Measurements from ENCODE around the gene SLC25A25.
"Not testable (repeated sequence)": the region's sequence is repeated elsewhere in the genome, so short reads cannot be mapped to it uniquely, and the experiment has no call there.

Gene SLC25A25

GRCh38 chr9:128070874-128071273, 2.8 kb downstream of the SLC25A25 start:
- DNase-seq (ENCODE audit: insufficient read length, low spot score), result no peak
- no peak for FAIRE-seq

- DNase-seq (ENCODE audit: insufficient read length, low spot score); FAIRE-seq: not testable (repeated sequence)
These were observed 3.4 kb downstream of the SLC25A25 start for GRCh38 chr9:128071475-128071874.

- DNase-seq (ENCODE audit: insufficient read length, low spot score) (no peak), FAIRE-seq (no peak)
These were observed 4.4 kb downstream of the SLC25A25 start for GRCh38 chr9:128072144-128073021.

GRCh38 chr9:128073253-128073886, 5.3 kb downstream of the SLC25A25 start:
- DNase-seq (ENCODE audit: insufficient read length, low spot score), result no peak
- FAIRE-seq, result no peak

GRCh38 chr9:128077847-128078503, 9.9 kb downstream of the SLC25A25 start:
- FAIRE-seq, result no peak
- no peak for DNase-seq (ENCODE audit: insufficient read length, low spot score)

GRCh38 chr9:128078504-128079434, 10.7 kb downstream of the SLC25A25 start:
- DNase-seq (ENCODE audit: insufficient read length, low spot score) (no peak), FAIRE-seq (no peak)

- DNase-seq (ENCODE audit: insufficient read length, low spot score), result no peak
- no peak for FAIRE-seq
These were observed 12.2 kb downstream of the SLC25A25 start for GRCh38 chr9:128080206-128080605.

GRCh38 chr9:128081056-128081455, 13.0 kb downstream of the SLC25A25 start:
- no peak for DNase-seq (ENCODE audit: insufficient read length, low spot score)
- FAIRE-seq, result no peak

GRCh38 chr9:128082151-128082550, 14.1 kb downstream of the SLC25A25 start:
- FAIRE-seq (no peak), DNase-seq (ENCODE audit: insufficient read length, low spot score) (no peak)

GRCh38 chr9:128084746-128085145, 16.7 kb downstream of the SLC25A25 start:
- DNase-seq (ENCODE audit: insufficient read length, low spot score) (no peak), FAIRE-seq (no peak)

GRCh38 chr9:128085943-128086342, 17.9 kb downstream of the SLC25A25 start:
- DNase-seq (ENCODE audit: insufficient read length, low spot score), result no peak
- no peak for FAIRE-seq

GRCh38 chr9:128087262-128087661, 19.2 kb downstream of the SLC25A25 start:
- no peak for FAIRE-seq
- DNase-seq (ENCODE audit: insufficient read length, low spot score), result no peak

GRCh38 chr9:128088253-128088945, 20.4 kb downstream of the SLC25A25 start:
- no peak for FAIRE-seq
- no peak for DNase-seq (ENCODE audit: insufficient read length, low spot score)

- FAIRE-seq, result no peak
- no peak for DNase-seq (ENCODE audit: insufficient read length, low spot score)
These were observed 21.3 kb downstream of the SLC25A25 start for GRCh38 chr9:128089299-128089698.

GRCh38 chr9:128091144-128091543, 23.1 kb downstream of the SLC25A25 start:
- no peak for FAIRE-seq
- DNase-seq (ENCODE audit: insufficient read length, low spot score), result no peak

- no peak for FAIRE-seq
- DNase-seq (ENCODE audit: insufficient read length, low spot score), result no peak
These were observed 23.5 kb downstream of the SLC25A25 start for GRCh38 chr9:128091571-128091970.

GRCh38 chr9:128092199-128092977, 24.4 kb downstream of the SLC25A25 start:
- FAIRE-seq (no peak), DNase-seq (ENCODE audit: insufficient read length, low spot score) (no peak)

GRCh38 chr9:128093011-128093410, 25.0 kb downstream of the SLC25A25 start:
- no peak for FAIRE-seq
- no peak for DNase-seq (ENCODE audit: insufficient read length, low spot score)
